Right cardiac atrium (tissue), 5 donors: Measurements from ENCODE around the gene BRS3. TPM values are rescaled to one million over a fixed set of nuclear protein-coding genes. Genes with fewer than 3 reads are reported as not detected.
A peak's percentile ranks its signal among the peaks of the same experiment; 100 is the strongest.

ENCODE experiments used
- ATAC-seq, 2 donors: fragments of 200-7000 bp; cut with Tn5 transposase; one replicate each; pipeline versions ENCODE4 v1.8.0 to v1.9.1; 2020; ENCODE audit warnings: moderate library complexity in 2 of 2, mild to moderate bottlenecking in 1 of 2
- DNase-seq, 3 donors: peaks; one replicate each; pipeline ENCODE4 v3.0.0-alpha.2; 2020
- H3K27ac ChIP-seq: one replicate; pipeline ENCODE4 v1.5.1; 2013; ENCODE audit warnings: mild to moderate bottlenecking, low read length, control low read depth, moderate library complexity
- H3K27me3 ChIP-seq: one replicate; pipeline ENCODE4 v1.6.1; 2013; ENCODE audit not compliant: control insufficient read depth, insufficient read depth
- H3K4me1 ChIP-seq: one replicate; pipeline ENCODE4 v1.6.1; 2013; ENCODE audit warnings: low read length; ENCODE audit not compliant: control insufficient read depth, insufficient read depth
- H3K4me3 ChIP-seq: one replicate; pipeline ENCODE4 v1.5.1; 2013; ENCODE audit warnings: low read length, control low read depth
- H3K9me3 ChIP-seq: one replicate; pipeline ENCODE4 v1.6.1; 2013; ENCODE audit warnings: low read length; ENCODE audit not compliant: control insufficient read depth
- WGBS: extraction: QIAGEN DNeasy Blood & Tissue Kit; methylation state at CpG from one replicate; pipeline ENCODE4 v1.1.7; 2013; 5-methylcytosine and 5-hydroxymethylcytosine counted together
- intact Hi-C, 4 donors: fragments of 100-400 bp; cut with DNase I; formaldehyde crosslinking; loops; one replicate each; pipeline versions ENCODE4 v1.11.0 to v1.14.0; 2022 to 2023
- polyA plus RNA-seq: library from polyadenylated mRNA; stranded (reverse); fragments of 200-250 nt; gene quantifications from one replicate; pipeline ENCODE4 v1.2.3, GENCODE V29; 2013
- total RNA-seq, 4 donors: library from RNA; stranded (reverse); fragmentation: NEBNext Ultra II Directional; extraction: Animal tissue kit (Norgen Biotek cat#: 25700); gene quantifications; one replicate each; pipeline ENCODE4 v1.2.1, GENCODE V29; 2021
- donor health status: healthy with polysubstance abuse.
- donor health status: DM: no; HTN: yes; CAD: no.
- donor health status: DM: no; HTN: no; CAD: no.
- donor health status: DM: no; HTN: yes; CAD: no; lungs with severe emphysema.
- donor health status: DM: yes; HTN: yes; CAD: no.

Gene BRS3
- total and polyA plus RNA-seq, 5 donors: not detected

GRCh38 chrX:136493011-136493410 lies 5.3 kb downstream of the BRS3 start:
- intact Hi-C loops: no loop called here
- H3K27ac ChIP-seq: no peak overlapping the region
- 17% methylated on average over 1 of the region's 1 CpG for WGBS

DNA sequence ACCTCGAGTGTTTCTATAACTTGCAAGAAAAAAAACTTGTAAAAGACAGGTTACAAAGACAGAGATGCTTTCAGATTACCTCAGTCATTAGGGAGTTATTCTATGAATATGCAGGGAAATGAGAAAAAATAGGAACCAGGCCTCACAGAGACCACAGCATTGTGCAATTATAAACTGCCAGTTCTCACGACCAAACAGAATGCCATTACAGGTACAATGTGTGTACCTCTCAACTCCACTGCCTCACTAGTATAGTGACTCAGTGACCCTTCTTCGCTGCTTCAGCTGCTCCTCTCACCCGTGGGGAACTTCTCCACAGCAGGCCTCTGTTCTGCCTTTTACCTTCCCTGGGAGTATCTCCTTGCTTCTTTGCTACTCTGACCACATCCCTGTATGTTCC lies 7.3 kb downstream of the BRS3 start:
- DNase-seq (no peak), ATAC-seq (no peak)
- Histone ChIP-seq H3K4me3 (no peak overlapping the region), H3K27me3 (no peaks in the 10 kb centered on the region), H3K4me1 (no peaks in the 10 kb centered on the region), H3K9me3 (no peaks in the 10 kb centered on the region), H3K27ac (no peak overlapping the region)
- WGBS: 77% methylated on average over 4 of the region's 4 CpGs
- intact Hi-C loops: no loop called here

More at GRCh38 chrX:136493011-136493410, 5.3 kb downstream of the BRS3 start:
- Histone ChIP-seq H3K4me1 (no peaks in the 10 kb centered on the region), H3K9me3 (no peaks in the 10 kb centered on the region), H3K4me3 (no peak overlapping the region), H3K27me3 (no peaks in the 10 kb centered on the region)
- DNase-seq (no peak), ATAC-seq (no peak)

- 2% methylated on average over 13 of the region's 13 CpGs for WGBS
- intact Hi-C loops: no loop called here
Measured at GRCh38 chrX:136496186-136496763, 8.5 kb downstream of the BRS3 start.

DNA sequence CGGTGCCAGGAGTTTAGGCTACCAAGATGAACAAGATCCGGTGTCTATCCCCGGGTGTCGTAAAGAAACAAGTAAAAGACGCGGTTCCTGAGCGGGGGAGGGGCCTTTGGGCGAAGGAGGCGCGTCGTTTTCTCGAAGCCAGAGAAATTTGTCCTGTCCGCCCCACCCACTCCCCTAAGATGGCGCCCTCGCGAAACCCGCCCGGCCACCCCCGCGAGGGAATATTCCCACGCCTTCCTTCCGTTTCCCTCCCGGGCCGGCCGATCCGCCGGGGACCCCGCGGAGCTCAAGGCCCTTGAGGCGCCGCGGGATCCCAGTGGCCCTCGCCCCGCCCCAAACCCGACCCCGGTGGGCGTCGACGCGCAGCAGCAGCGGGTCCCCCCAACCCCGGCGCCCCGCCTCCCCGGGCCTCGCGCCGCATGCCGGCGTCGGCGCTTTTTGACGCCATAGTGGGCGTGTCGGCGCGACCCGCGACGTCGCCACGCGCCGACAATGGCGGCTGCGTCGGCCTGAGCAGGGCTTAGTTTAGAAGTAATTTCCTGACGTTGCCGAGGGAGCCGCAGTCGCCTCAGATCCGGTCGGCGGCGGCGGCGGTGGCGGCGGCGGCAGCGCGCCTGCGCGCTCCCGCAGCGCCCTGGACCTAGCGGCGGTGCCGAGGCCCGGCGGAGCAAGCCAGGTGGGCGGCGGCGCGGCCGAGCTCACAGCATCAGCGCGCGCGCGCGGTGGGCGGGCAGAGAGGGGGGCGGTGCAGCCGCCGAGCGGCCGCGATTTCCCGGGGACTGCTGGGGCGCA lies 9.2 kb downstream of the BRS3 start:
- Histone ChIP-seq H3K27ac (peak overlapping the region; percentile 91), H3K27me3 (no peaks in the 10 kb centered on the region), H3K4me1 (no peaks in the 10 kb centered on the region), H3K4me3 (peak overlapping the region; percentile 94), H3K9me3 (no peaks in the 10 kb centered on the region)
- ATAC-seq (peak; percentile 96 to 97), DNase-seq (peak; percentile 86 to 94 (median 92))
- under 1% methylated on average over 105 of the region's 111 CpGs for WGBS
- intact Hi-C loops: no loop called here

More at GRCh38 chrX:136496186-136496763, 8.5 kb downstream of the BRS3 start:
- no peak for ATAC-seq
- Histone ChIP-seq H3K4me1 (no peaks in the 10 kb centered on the region), H3K27ac (peak overlapping the region; percentile 91), H3K4me3 (peak overlapping the region; percentile 94), H3K27me3 (no peaks in the 10 kb centered on the region), H3K9me3 (no peaks in the 10 kb centered on the region)
- no peak for DNase-seq

DNA sequence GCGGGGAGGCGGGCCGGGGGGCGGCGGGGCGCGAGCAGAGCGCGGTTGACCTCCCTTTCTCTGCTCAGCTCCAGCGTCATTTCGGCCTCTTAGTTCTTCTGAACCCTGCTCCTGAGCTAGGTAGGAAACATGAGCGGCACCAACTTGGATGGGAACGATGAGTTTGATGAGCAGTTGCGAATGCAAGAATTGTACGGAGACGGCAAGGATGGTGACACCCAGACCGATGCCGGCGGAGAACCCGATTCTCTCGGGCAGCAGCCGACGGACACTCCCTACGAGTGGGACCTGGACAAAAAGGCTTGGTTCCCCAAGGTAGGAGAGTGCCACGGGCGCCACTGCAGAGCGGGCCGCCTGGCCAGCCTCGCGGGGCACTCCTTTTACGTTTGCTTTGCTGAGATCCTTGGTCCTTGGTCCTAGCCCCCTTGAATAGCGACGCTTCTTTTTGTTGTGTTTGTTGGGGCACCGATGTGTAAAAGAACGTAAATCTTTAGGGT lies 9.9 kb downstream of the BRS3 start, which contains the start of gene HTATSF1:
HTATSF1 (plus strand) TSS at position 37 of the 497 bp plus-strand sequence; CDS start at position 130, 93 bp downstream.
- under 1% methylated on average over 35 of the region's 35 CpGs for WGBS
- ATAC-seq (peak in 1 of 2 donors; percentile 7), DNase-seq (peak in 1 of 3 donors; percentile 53)
- H3K27ac ChIP-seq: peak within 1 kb of the TSS; percentile 92
- peak within 1 kb of the TSS; percentile 94 for H3K4me3 ChIP-seq
- H3K9me3 ChIP-seq: no peaks in the 10 kb centered on the region
- intact Hi-C loops: no loop called here
- H3K27me3 ChIP-seq: no peaks in the 10 kb centered on the region
- no peaks in the 10 kb centered on the region for H3K4me1 ChIP-seq

GRCh38 chrX:136519069-136519468 lies 31.3 kb downstream of the BRS3 start:
- Histone ChIP-seq H3K4me1 (no peaks in the 10 kb centered on the region), H3K9me3 (no peaks in the 10 kb centered on the region)
- intact Hi-C loops: no loop called here

GRCh38 chrX:136523770-136524169 lies 36.0 kb downstream of the BRS3 start:
- DNase-seq (no peak), ATAC-seq (no peak)
- Histone ChIP-seq H3K9me3 (no peaks in the 10 kb centered on the region), H3K27me3 (no peaks in the 10 kb centered on the region), H3K27ac (no peak overlapping the region), H3K4me1 (peaks cover 4% of the 10 kb centered on the region), H3K4me3 (no peak overlapping the region)
- intact Hi-C loops: no loop called here

More at GRCh38 chrX:136519069-136519468, 31.3 kb downstream of the BRS3 start:
- H3K4me3 ChIP-seq: no peak overlapping the region
- DNase-seq: no peak
- ATAC-seq: no peak
- H3K27ac ChIP-seq: no peak overlapping the region
- WGBS: 81% methylated on average over 5 of the region's 5 CpGs
- no peaks in the 10 kb centered on the region for H3K27me3 ChIP-seq

- DNase-seq (peak; percentile 81 to 88 (median 81)), ATAC-seq (peak; percentile 93 to 97)
- WGBS: 17% methylated on average over 2 of the region's 2 CpGs
- H3K27me3 ChIP-seq: no peaks in the 10 kb centered on the region
- no peaks in the 10 kb centered on the region for H3K9me3 ChIP-seq
- H3K4me3 ChIP-seq: no peak overlapping the region
- intact Hi-C loops: no loop called here
- peaks cover 4% of the 10 kb centered on the region for H3K4me1 ChIP-seq
- H3K27ac ChIP-seq: peak overlapping the region; percentile 92
Measured at GRCh38 chrX:136525738-136526606, 38.2 kb downstream of the BRS3 start.

- intact Hi-C loops: no loop called here
- Histone ChIP-seq H3K27ac (no peak overlapping the region), H3K27me3 (no peaks in the 10 kb centered on the region), H3K4me3 (no peak overlapping the region), H3K4me1 (peaks cover 4% of the 10 kb centered on the region), H3K9me3 (no peaks in the 10 kb centered on the region)
- WGBS: 79% methylated on average over 8 of the region's 8 CpGs
- ATAC-seq: no peak
- DNase-seq: no peak
Measured at GRCh38 chrX:136528645-136529315, 41.0 kb downstream of the BRS3 start.

GRCh38 chrX:136529795-136530194 lies 42.0 kb downstream of the BRS3 start:
- DNase-seq (no peak), ATAC-seq (no peak)
- H3K9me3 ChIP-seq: no peaks in the 10 kb centered on the region
- H3K4me3 ChIP-seq: no peak overlapping the region
- intact Hi-C loops: no loop called here
- 52% methylated on average over 2 of the region's 2 CpGs for WGBS
- peaks cover 4% of the 10 kb centered on the region for H3K4me1 ChIP-seq
- no peaks in the 10 kb centered on the region for H3K27me3 ChIP-seq
- H3K27ac ChIP-seq: no peak overlapping the region
